Measurements from ENCODE around the gene UBE4A.

- TF ChIP-seq CTCF (IDR thresholded peaks at IDR 0.05) (no peak), POLR2A (IDR thresholded peaks at IDR 0.05) (no peak), POLR2AphosphoS5 (IDR thresholded peaks at IDR 0.05) (no peak)
These were observed 21.2 kb downstream of the UBE4A start for GRCh38 chr11:118380571-118380970.
